Measurements from ENCODE around the gene NUDC.

NUDC gene

GRCh38 chr1:26996024-26996423, 74.5 kb downstream of the NUDC start:
- no peaks in the 10 kb centered on the region for H3K9me3 ChIP-seq (ENCODE audit: control insufficient read depth, insufficient read depth, low read length)
- peak overlapping the region; percentile 73; the same call in 1 of the 2 replicates for H3K9ac ChIP-seq (ENCODE audit: low read depth, low read length)
- peaks cover 45% of the 10 kb centered on the region for H3K4me1 ChIP-seq (ENCODE audit: insufficient read depth, low read length)
- H3K36me3 ChIP-seq (ENCODE audit: insufficient read depth, low read length): no peaks in the 10 kb centered on the region
